UCSD-AML1 (cell line): ENCODE results near the gene TLE4.

Experiments used
- DNase-seq: peaks from one replicate; lab custom pipeline; 2025; ENCODE audit not compliant: unreplicated experiment; lab: John Stamatoyannopoulos, UW

The TLE4 gene

GRCh38 chr9:79660615-79661014, 88.8 kb downstream of the TLE4 start:
- no peak for DNase-seq

GRCh38 chr9:79661279-79661678, 89.5 kb downstream of the TLE4 start:
- DNase-seq = no peak

- no peak for DNase-seq
Measured at GRCh38 chr9:79661886-79662536, 90.2 kb downstream of the TLE4 start.

- no peak for DNase-seq
Measured at GRCh38 chr9:79662537-79662956, 90.8 kb downstream of the TLE4 start.

- no peak for DNase-seq
Measured at GRCh38 chr9:79663300-79663699, 91.5 kb downstream of the TLE4 start.

- DNase-seq = no peak
Measured at GRCh38 chr9:79663878-79664277, 92.1 kb downstream of the TLE4 start.

- no peak for DNase-seq
Measured at GRCh38 chr9:79664375-79664831, 92.6 kb downstream of the TLE4 start.

- DNase-seq = no peak
Measured at GRCh38 chr9:79665369-79665768, 93.6 kb downstream of the TLE4 start.

- DNase-seq = no peak
Measured at GRCh38 chr9:79665931-79666330, 94.2 kb downstream of the TLE4 start.

GRCh38 chr9:79667120-79667519, 95.4 kb downstream of the TLE4 start:
- no peak for DNase-seq

GRCh38 chr9:79667817-79668436, 96.2 kb downstream of the TLE4 start:
- DNase-seq = no peak

- DNase-seq = no peak
Measured at GRCh38 chr9:79668956-79669355, 97.2 kb downstream of the TLE4 start.

- DNase-seq = no peak
Measured at GRCh38 chr9:79670269-79670961, 98.7 kb downstream of the TLE4 start.

- no peak for DNase-seq
Measured at GRCh38 chr9:79671558-79671957, 99.8 kb downstream of the TLE4 start.

GRCh38 chr9:79672236-79672635, 100.5 kb downstream of the TLE4 start:
- no peak for DNase-seq

GRCh38 chr9:79672891-79673290, 101.1 kb downstream of the TLE4 start:
- DNase-seq = no peak

- no peak for DNase-seq
Measured at GRCh38 chr9:79673614-79674013, 101.8 kb downstream of the TLE4 start.

GRCh38 chr9:79674052-79674777, 102.5 kb downstream of the TLE4 start:
- no peak for DNase-seq

- no peak for DNase-seq
Measured at GRCh38 chr9:79681576-79681975, 109.8 kb downstream of the TLE4 start.

GRCh38 chr9:79682076-79682736, 110.4 kb downstream of the TLE4 start:
- DNase-seq = no peak

GRCh38 chr9:79684059-79684458, 112.3 kb downstream of the TLE4 start:
- no peak for DNase-seq
